Stimulated activated CD4-positive, alpha-beta T cell treated with anti-CD3 and anti-CD28 coated beads, TNF-alpha, amount 100 ng/mL, for 1 hour (primary cell): ENCODE results near the gene LYAR.

Source experiments
- DNase-seq, 3 donors: peaks; one replicate each; pipeline ENCODE4 v3.0.0-alpha.2; 2020; ENCODE audit warnings: low read depth in 3 of 3, low spot score in 1 of 3

The LYAR gene

DNA sequence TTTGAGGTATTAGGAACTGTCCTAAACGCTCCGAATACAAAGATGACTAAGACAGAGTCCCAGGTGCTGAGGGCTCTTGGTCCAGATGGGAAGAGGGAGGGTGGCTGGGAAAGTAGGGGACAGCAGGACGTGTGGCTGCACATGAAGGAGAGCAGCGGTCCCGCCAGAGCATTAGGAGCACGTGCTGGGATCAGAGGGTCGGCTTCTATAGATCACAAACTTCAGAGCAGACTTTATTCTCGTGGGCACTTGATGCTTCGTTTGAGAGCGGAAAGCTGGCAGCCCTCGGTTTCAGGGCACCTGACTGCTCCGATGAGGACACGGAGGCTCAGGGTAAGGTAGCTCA is 26.2 kb upstream of the LYAR start:
- no peak for DNase-seq

GRCh38 chr4:4315461-4316149 is 25.7 kb upstream of the LYAR start:
- DNase-seq, result no peak

GRCh38 chr4:4311193-4311592 is 21.2 kb upstream of the LYAR start:
- DNase-seq, result no peak

DNA sequence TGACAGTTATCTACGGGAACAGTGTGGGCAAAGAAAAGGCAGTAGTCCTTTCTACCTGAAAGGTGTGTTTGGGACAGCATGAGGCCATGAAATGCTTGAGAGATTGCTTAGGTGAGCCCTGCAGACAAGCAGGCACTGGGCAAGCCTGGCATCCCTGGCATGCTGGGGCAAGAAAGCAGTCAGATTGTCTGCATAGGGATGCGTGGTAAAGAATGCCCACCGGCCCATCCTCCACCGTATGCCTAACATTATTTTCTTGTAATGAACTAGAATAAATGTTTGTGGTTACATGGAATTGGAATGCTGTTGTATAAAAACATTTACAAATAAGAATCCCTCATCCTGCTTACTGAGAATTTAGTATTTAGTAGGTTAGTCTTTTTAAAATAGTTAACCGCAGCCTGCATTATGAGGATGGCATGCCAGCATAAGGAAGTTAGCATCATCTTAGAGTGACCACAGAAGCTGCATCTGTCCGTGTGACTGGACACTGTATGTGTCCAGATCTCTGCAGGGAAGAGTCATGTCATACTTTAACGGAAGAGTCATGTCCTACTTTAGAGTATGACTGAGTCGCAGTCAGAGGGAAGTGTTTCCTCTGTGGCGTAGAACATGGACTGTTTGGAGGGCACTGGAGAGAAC is 19.0 kb upstream of the LYAR start:
- no peak for DNase-seq

- no peak for DNase-seq
Observed at GRCh38 chr4:4306920-4307319, 17.0 kb upstream of the LYAR start.

GRCh38 chr4:4302416-4302815 is 12.5 kb upstream of the LYAR start:
- no peak for DNase-seq

DNA sequence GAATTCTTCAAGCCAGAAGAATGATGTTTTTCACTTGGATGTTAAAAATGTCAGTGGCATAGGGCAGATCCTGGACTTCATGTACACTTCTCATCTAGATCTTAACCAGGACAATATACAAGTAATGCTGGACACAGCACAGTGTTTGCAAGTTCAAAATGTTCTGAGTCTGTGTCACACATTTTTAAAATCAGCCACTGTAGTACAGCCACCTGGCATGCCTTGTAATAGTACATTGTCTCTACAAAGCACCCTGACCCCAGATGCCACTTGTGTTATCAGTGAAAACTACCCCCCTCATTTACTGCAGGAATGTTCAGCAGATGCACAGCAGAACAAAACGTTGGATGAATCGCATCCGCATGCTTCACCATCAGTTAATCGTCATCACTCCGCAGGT is 12.0 kb upstream of the LYAR start:
- no peak for DNase-seq

- DNase-seq, result no peak
Observed at GRCh38 chr4:4299006-4299405, 9.1 kb upstream of the LYAR start.

DNA sequence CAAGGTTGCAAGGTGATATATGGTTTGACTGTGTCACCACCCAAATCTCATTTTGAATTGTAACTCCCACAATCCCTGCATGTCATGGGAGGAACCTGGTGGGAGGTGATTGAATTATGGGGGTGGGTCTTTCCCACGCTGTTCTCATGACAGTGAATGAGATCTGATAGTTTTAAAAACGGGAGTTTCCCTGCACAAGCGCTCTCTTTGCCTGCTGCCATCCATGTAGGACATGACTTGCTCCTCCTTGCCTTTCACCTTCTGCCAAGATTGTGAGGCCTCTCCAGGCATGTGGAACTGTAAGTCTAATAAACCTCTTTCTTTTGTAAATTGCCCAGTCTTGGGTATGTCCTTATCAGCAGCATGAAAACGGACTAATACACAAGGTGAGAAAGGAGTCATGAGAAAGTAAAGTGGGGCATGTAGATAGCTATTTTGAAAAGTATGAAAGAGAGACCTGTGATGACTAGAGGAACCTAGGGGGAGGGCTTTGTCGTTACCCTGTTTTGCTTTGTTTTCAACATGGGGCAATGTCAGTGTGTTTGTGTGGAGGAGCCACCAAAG is 6.4 kb upstream of the LYAR start:
- DNase-seq, result no peak

DNA sequence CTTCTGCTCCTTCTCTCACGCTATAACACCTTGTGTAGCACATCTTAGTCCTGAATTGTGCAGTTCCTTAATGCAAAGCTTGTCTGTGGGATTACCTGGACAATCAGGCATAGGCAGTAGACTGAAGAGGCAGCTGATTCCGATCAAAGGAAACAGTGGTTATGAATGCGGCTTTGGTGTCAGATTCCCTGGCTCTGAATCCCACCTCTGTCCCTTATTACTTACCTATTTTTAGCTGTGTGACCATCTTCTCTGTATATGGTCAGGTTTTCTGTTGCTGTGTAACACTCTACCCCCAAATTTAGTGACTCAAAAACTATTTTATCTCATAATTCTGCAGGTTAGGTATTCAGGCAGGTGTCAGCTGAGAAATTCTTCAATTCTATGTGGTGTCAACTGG is 3.3 kb upstream of the LYAR start:
- no peak for DNase-seq

- no peak for DNase-seq
Observed at GRCh38 chr4:4289597-4289940, 385 bp downstream of the LYAR start.

DNA sequence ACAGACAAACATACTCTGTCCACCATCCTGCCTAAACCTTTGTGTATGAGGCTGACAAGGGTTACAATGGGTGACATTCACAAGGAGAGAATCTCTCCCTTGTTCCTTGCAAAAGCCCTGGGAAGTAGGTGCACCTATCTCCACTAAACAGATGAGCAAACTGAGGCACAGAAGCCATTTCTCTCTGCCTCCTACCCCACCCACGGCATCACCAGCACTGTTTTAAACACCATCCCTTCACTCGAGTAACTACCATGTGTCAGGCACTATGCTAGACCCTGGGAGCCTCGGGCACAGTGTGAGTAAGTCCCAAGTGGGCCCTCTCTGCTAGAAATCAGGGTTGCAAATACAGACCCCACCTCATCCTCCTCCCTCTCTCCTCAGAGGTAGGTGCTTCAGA is 899 bp downstream of the LYAR start:
- DNase-seq, result no peak

GRCh38 chr4:4288098-4288497 is 1.9 kb downstream of the LYAR start:
- DNase-seq, result no peak

DNA sequence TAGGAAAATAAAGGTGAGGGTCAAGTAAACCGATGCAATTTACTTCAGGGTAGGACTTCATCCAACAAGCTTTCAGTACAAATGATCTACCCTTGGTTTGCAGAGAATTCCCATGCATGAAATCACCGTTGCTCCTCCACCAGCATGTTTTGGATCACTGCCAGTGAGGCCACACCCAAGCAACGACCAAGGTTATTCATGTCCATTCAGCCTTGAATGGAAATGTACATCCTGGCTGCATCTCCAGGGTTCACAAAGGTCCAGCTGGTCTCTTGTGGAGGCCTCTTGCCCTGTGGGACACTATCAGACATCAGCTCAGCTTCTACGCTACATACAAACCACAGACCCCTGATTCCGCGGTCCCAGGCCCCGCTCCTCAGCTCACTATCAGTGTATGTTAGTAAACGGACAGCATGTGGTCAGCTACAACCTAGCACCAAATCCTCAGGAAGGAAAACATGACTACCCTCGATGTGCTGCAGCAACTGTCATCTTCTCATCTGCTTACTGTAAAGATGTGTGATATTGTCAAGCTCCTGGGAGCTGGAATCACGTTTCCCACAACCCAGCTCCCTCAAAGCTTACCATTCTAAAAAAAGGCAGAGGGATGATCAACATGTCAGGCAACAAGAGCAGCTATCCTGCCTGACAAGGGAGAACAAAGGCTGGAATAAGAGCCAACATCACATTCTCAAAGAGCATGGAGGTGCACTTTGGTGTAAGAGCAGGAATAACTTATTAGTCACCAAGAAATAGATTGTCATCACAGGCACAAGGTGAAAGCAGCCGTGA is 4.9 kb downstream of the LYAR start:
- DNase-seq, result no peak

DNA sequence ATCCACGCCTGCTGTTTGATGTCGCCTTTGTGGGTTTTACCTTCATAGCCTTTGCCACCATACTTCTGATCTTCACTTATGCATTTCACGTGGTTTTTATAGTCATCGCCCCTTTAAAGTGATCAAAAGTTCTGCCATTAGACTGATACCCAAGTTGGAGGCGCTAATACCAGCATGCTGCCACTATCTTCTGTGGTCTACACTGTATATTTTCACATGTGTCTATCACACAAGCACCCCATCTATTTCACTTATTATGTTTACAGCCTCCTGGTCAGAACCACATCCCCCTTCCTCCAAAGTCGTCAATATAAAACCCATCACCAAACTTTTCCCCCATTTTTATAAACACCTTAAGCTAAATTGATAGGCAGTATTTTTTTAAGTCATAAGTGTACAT is 8.2 kb downstream of the LYAR start:
- DNase-seq, result no peak

- DNase-seq, result no peak
Observed at GRCh38 chr4:4277531-4277930, 12.4 kb downstream of the LYAR start.

DNA sequence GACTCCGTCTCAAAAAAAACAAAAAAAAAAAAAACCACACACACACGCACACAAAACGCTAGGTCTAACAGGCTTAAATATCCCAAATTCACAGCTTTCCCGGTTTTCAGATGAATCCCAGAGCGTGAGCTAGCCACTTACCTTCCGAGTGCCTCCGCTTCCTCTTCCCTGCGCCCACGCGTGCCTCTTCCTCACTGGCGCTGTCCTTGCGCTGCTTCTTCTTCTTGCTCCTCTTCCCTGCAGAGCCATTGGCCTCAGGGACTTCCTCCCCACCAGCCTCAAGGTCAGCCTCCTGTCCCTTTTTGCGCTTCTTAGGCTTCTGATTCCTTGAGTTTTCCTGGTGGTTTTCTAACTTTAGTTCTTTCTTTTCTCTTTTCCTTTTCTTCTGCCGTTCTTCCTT is 15.7 kb downstream of the LYAR start:
- DNase-seq, result no peak

DNA sequence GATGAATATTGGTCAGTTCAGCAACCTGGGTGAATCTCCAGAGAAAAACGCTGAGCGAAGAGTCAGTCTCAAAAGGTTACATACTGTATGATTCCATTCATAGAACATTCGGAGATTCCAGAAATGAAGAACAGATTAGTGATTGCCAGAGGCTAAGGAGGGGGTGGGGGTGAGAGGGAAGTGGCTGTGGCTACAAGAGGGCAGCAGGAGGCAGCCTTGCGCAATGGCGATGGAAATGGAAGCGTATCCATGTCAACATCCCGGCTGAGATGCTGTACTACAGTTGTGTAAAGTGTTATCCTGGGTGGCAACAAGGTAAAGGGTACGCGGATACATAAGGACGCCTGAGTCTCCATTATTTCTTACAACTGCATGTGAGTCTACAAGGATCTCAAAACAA is 18.0 kb downstream of the LYAR start:
- DNase-seq, result no peak

DNA sequence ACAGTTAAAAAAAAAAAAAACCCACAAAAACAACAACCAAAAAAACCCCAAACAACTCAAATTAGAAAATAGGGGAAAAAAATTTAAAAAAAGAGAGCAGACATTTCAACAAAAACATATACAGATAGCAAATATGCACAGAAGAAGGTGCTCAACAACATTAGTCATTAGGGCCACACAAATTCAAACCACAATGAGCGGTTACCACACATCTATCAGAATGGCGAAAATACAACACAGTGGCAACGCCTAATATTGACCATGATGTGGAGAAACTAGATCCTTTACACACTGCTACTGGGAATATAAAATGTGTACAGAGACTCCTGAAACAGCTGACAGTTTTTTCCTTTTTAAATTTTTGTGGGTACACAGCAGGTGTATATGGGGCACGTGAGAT is 19.4 kb downstream of the LYAR start:
- DNase-seq, result no peak

- no peak for DNase-seq
Observed at GRCh38 chr4:4269856-4270255, 20.1 kb downstream of the LYAR start.

DNA sequence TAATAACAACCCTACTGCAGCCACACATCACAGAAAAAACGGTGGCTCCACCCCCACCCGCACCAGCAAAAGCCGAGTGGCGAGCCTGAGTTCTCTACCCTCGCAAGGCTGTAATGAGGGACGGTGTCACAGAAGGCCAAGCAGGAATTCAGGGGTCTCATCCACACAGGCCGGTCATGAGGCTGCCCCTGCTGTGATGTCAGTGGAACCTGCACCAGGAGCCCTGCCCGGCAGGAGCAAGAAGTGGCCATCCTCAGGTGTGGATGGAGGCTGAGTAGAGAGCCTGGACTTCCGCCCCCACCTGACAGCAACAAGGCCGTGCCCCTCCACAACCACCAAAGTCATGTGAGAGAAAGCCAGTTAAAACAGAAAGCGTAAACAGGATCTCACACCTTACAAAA is 20.6 kb downstream of the LYAR start:
- DNase-seq, result no peak

- DNase-seq, result no peak
Observed at GRCh38 chr4:4268776-4269175, 21.2 kb downstream of the LYAR start.
